Endometrial microvascular endothelial cells (primary cell): ENCODE data around the gene CASP2. TPM values are rescaled to one million over a fixed set of nuclear protein-coding genes. Genes with fewer than 3 reads are reported as not detected.
"Not testable (repeated sequence)": the region's sequence is repeated elsewhere in the genome, so short reads cannot be mapped to it uniquely, and the experiment has no call there.

ENCODE experiments used
- in situ Hi-C: cut with HindIII; loops from 2 replicates; pipeline ENCODE4 v1.10.0; 2017; ENCODE audit warnings: low sequenced_read_pairs, low pct_unique_long_range_greater_than_20kb; ENCODE audit errors: inconsistent ontology term
- total RNA-seq: library from RNA; depleted of rRNA; stranded (reverse); fragments of >200 nt; gene quantifications from one replicate; pipeline ENCODE4 v1.2.3, GENCODE V29; 2015; ENCODE audit errors: inconsistent ontology term

Gene CASP2
- total RNA-seq, 1 donor from 2014 or later, result 18.4 TPM

DNA sequence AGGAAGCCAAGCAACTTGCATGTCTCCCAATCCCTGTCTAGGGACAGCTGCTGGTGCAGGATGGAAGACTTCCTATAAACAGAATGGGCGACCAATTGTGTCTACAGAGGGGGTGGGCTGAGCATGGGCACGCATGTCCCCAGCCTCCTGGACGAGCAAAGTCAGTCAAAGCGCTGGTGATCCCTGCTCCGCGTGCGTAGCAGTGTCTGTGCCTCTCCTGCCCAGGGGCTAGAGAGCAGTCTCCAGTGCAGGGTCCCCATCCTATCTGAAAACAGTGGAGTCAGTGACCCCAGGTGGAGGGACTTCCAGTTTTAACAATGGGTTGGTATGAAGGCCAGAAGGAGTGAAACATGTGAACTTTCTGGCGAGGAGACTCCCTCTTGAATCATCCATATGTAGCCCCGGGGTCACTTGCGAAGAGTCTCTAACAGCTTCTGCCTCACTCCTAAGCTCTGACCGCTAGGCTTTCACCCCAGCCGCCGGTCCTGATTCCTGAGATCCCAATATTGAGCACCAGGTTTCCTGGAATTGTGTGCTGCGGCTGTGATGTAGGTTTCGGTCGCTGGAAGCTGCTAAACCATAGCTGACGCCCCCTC is 714 bp upstream of the CASP2 start:
- in situ Hi-C loops, result no loop called here

DNA sequence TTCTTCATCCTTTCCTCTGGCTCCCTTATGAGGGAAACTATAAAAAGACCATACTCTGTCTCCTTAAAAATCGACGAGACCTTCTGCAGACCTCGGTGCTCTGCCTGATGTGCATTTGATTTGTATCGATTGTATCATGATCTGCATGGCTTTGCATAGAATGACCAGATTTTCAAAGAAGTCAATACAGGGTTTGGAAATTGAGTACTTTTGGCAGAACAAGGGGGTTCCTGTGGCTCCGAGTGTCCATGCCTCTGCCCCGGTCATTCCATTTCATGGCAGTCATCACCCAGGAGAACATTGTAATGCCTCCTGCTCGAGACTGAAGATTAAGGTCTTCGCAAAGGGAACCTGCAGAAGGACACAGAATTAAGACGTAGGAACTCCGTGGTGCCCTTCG is 685 bp downstream of the CASP2 start:
- in situ Hi-C loops, result no loop called here

DNA sequence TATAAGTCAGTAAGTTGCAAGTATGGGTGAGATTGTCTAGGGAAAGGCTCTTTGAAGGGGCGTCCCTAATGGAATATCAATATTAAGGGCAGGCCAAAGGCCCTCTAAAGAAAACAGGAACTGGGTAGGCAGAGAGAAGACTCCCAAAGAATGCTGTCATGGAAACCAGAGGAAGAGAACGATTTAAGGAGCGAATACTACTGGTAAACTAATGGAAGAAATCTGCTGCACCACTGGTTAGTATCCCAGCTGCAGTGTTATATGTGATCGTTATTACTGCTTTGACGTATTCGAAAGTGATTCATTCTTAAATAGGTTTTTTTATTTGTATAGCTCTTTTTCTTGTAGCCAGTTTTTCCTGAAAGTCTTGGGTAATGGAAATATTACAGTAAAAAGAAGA is 1.3 kb downstream of the CASP2 start:
- in situ Hi-C loops, result no loop called here

DNA sequence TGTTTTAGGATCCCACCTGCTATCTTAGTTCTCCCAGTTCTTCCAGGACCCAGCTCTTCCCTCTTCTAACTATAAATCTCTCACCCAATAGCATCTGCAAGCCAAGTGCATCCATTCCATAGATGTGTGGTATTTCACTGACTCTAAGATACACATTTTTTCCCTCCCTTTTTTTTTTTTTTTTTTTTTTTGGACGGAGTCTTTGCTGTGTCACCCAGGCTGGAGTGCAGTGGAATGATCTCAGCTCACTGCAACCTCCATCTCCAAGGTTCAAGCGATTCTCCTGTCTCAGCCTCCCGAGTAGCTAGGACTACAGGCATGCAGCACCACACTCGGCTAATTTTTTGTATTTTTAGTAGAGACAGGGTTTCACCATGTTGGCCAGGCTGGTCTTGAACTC is 1.7 kb downstream of the CASP2 start:
- in situ Hi-C loops, result not testable (repeated sequence)

DNA sequence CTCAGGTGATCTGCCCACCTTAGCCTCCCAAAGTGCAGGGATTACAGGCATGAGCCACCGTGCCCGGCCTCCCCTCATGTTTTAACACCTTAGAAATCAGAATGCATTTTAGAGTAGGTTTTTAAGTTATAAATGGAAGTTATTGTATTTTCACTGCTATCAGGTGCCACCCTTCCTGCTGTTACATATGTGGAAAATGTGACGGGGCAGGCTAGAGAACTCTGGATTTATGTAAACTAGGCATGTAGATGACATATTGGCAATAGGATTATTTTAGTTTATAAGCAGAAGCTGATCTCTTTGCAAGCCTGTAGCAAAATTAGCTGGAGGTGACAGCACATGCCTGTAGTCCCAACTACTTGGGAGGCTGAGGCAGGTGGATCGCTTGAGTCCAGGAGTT is 2.1 kb downstream of the CASP2 start:
- in situ Hi-C loops, result no loop called here

DNA sequence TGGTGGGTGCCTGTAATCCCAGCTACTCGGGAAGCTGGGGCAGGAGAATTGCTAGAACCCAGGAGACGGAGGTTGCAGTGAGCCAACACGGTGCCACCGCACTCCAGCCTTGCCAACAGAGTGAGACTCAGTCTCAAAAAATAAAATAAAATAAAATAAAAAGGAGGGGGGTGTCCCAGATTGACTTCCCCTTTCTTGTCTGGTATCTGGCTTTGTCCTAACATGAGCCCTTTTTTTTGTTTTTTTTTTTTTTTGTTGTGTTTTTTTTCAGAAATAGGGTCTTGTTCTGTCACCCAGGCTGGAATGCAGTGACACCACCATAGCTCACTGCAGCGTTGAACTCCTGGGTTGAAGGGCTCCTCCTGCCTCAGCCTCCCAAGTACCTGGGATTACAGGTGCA is 4.7 kb downstream of the CASP2 start:
- in situ Hi-C loops, result no loop called here

DNA sequence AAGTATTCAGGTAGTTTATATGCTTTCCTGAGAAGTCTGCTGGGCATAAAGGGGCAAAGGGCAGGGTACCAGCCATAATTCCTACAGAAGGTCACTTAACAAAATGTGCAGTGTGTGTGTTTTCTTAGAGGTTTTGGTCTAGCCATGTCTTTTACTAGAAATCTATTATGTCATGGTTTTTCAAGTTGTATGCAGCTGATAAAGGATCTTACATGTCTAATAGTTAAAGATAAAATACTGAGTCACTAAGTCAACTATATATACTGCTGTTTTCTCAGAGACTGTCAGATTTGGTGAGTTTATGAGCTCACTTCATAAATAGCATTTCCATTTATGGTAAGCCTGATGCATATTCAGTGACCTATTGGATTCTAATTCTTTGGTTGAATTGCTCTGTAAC is 7.7 kb downstream of the CASP2 start:
- in situ Hi-C loops, result no loop called here

DNA sequence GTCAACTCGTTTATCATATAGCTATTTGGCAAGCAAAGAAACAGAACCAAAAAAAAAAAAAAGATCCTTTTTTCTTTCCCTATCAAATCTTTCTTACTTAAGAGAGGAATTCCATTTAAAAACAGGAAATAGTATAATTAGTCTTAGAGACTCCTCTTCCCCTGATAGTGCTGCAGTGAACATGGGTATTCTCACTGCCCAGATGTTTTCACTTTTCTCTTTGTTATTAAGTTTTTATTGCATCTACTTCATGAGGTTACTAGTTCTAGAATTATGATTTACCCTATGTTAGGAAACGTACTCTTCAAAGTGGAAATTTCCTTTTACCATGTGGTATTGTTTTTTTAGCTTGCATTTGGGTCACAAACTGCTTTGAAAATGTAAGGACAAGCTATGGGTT is 8.5 kb downstream of the CASP2 start:
- in situ Hi-C loops, result no loop called here

DNA sequence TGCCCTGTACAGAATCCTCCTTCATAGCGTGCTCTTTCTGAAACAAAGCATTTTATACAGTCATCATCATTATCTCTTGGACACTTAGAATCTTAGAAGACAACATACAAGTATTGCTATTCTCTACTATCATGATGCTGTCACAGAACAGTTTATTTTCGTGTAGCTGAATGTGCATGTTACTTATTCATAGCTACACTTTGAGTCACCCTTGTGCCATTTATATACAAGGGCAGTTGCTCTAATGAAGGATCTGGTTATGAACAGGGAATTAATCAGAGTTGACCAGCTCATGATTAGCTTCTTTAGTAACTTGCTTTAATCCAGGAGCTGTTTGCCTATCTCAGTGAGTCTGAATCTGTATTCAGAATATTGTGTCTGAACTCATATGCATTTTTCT is 11.2 kb downstream of the CASP2 start:
- in situ Hi-C loops, result no loop called here

DNA sequence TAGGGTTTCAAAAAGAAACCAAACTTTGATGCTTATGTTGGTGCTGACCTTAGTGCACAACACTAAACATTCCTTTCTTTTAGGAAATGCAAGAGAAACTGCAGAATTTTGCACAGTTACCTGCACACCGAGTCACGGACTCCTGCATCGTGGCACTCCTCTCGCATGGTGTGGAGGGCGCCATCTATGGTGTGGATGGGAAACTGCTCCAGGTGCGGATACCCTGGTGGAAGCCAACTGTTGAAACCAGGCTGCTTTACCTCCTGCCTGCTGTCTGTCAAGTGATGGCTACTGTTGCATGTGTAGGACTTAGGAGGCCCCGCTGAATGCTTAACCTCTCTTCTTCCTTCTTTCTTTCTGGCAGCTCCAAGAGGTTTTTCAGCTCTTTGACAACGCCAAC is 11.7 kb downstream of the CASP2 start:
- in situ Hi-C loops, result no loop called here

DNA sequence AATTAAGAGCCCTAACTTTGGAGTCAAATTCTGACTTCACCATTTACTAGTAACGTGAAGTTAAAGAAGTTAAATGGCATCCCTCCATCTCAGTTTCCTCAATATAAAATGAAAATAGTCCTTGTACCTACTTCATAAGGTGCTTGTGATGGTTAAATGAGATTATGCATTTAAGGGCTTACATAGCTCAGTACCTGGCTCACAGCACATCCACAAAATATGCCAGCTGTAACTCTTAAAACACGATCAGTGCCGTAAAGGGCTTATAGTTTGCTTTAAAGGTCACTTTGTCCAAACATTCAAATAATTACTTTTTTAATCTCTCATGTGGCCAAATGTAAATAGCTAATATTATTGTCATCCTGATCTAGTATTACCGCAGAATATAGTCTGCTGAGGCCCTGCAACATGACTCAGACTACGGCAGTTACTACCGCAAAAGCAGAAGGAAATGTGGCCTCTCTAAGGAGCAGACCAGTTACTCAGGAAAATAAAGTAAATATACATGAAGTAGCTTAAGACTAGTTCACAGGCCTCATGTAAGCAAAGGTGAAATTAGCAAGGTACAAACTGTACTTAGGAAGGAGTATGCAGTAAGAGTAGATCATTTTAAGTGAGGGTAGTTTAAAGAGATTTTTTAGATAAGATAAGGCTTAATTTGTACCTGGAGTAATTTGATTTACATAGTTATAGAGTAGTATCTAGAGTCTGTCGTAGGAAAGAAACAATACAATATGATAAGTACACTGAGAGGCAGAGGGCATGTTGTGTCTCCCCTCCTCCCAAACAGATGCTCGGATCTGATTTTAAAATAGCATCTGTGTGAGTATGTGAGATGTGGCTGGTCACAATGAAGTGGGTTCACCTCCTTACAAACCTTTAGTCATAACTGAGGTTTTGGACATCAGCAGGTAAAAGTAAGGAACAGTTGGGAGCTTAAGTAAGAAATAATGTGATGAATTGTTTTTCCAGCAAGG is 13.1 kb downstream of the CASP2 start:
- in situ Hi-C loops, result no loop called here

DNA sequence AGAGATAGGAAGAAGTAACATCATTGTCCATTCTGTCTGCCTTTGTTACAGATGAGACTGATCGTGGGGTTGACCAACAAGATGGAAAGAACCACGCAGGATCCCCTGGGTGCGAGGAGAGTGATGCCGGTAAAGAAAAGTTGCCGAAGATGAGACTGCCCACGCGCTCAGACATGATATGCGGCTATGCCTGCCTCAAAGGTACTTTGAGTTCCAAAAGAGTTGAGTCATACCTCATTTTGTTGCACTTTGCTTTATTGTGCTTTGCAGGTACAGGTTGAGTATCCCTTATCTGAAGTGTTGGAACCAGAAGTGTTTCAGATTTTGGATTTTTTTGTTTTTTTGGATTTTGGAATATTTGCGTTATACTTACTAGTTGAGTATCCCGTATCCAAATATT is 15.6 kb downstream of the CASP2 start:
- in situ Hi-C loops, result no loop called here

DNA sequence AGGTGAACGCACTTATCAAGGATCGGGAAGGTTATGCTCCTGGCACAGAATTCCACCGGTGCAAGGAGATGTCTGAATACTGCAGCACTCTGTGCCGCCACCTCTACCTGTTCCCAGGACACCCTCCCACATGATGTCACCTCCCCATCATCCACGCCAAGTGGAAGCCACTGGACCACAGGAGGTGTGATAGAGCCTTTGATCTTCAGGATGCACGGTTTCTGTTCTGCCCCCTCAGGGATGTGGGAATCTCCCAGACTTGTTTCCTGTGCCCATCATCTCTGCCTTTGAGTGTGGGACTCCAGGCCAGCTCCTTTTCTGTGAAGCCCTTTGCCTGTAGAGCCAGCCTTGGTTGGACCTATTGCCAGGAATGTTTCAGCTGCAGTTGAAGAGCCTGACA is 16.8 kb downstream of the CASP2 start:
- in situ Hi-C loops, result no loop called here

DNA sequence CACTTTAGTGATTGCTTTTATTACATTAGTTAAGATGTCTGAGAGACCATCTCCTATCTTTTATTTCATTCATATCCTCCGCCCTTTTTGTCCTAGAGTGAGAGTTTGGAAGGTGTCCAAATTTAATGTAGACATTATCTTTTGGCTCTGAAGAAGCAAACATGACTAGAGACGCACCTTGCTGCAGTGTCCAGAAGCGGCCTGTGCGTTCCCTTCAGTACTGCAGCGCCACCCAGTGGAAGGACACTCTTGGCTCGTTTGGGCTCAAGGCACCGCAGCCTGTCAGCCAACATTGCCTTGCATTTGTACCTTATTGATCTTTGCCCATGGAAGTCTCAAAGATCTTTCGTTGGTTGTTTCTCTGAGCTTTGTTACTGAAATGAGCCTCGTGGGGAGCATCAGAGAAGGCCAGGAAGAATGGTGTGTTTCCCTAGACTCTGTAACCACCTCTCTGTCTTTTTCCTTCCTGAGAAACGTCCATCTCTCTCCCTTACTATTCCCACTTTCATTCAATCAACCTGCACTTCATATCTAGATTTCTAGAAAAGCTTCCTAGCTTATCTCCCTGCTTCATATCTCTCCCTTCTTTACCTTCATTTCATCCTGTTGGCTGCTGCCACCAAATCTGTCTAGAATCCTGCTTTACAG is 17.4 kb downstream of the CASP2 start:
- in situ Hi-C loops, result no loop called here

DNA sequence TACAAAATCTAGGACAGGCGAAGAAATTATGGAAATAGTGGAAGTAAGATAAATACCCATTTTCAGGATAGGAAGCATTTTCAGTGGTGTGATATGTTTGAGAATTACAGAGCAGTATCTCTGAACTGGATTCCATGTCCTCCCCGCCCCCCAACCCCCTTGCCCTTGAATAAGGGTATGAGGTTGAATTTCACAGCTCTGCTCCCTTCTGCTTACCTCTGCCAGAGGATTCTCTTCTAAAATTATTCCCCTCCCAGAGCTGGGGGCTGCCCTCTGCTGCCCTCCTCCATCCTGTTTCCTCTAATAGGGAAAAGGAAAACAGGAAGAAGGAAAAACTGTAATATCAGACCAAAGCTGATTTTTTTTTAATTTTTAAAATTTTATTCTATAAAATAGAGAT is 20.5 kb downstream of the CASP2 start:
- in situ Hi-C loops, result no loop called here

DNA sequence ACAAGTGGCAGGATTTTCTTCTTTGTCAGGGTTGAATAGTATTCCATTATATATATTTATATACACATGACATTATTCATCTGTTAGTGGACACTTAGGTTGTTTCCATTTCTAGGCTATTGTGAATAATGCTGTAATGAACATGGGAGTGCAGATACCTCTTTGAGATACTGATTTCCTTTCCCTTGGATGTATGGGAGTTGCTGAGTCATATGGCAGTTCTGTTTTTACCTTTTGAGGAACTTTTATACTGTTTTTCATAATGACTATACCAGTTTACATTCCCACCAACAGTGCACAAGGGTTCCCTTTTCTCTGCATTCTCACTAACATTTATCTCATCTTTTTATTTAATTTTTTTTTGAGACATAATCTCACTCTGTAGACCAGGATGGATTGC is 26.0 kb downstream of the CASP2 start:
- in situ Hi-C loops, result no loop called here

DNA sequence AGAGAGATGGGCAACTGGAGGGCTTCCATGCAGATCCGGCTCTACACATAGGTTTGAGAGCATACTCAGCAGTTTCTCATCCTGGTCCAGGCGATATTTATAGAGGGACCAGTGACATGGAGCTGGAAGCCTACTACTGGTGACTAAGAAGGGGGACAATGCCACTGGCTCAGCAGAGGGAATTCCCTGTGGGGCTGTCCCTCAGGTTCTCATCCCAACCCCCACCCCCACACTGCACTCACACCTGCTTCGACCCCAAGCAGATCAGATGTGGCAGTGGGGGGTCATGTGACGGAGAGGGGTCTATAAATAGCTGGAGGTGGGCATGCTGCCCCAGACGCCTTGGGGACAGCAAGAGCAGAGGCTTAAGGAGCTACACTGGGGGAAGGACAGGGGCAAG is 27.6 kb downstream of the CASP2 start, which contains the start of gene CLCN1:
Gene CLCN1, plus strand, starts transcription at position 336 of the 400 bp plus-strand sequence. CDS start 102 bp downstream, outside the sequence.
- in situ Hi-C loops, result no loop called here

DNA sequence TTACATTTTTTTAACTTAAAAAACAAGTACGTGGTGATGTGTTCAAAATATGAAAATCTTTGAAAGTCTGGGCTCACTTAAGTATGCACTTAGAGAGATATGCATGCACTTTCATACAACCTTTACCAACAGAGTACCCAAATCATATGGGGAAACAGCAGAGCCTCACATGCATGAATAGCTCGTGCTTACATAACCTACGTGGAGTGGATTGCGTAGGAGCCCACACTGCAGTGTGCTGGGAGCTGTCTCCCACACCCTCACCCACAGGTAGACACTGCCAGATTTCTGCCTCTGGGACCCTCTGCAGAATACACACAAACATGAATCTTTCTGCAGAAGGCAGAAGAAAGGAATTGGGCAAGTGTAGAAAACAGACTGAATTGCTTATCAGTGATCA is 28.3 kb downstream of the CASP2 start:
- in situ Hi-C loops, result no loop called here

DNA sequence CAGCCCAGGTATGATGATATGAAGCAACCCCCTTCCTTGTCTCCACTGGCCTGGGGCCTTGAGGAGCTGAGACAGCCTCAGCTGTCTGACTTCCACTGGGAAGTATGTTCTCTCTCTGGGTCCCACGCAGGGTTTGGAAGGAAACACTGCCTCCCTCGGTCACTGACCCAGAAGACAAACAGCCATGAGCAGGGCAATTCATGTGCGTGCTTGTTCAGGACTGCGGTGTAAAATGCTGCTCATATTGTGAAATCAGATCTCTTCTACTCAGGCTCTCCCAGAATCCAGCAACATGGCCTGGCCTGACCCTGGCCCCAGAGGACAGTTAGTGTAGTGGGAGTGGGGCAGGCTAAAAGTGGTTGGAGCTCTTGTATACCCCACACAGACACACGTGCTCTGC is 30.5 kb downstream of the CASP2 start:
- in situ Hi-C loops, result no loop called here

DNA sequence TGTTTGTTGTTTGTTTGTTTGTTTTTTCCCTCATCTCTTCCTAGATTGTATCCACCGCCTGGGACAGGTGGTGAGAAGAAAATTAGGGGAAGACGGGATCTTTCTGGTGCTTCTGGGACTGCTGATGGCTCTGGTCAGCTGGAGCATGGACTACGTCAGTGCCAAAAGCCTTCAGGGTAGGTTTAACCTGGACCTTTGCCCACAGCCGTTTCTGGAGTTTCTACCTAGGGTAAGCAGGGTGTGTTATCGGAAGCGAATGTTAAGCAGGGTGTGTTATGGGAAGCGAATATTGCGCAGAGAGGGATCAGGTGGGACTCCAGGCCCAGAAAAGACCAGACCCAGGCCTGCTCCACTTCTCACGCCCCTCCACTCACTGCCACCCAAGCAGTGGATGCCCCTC is 32.5 kb downstream of the CASP2 start:
- in situ Hi-C loops, result no loop called here
